Endothelial cell of umbilical vein (primary cell): ENCODE measurements around the gene DISP3. TPM values are rescaled to one million over a fixed set of nuclear protein-coding genes. Genes with fewer than 3 reads are reported as not detected.

Experiments
- BruUV-seq: library from RNA; stranded (reverse); fragments of 400-500 nt; replicated peaks from 2 replicates; lab custom pipeline; 2021; lab: Mats Ljungman, UMichigan
- CTCF ChIA-PET: fragments of 300-600, 350-600 bp; sonication (Branson Sonifier 250); formaldehyde crosslinking; loops from one replicate; lab custom pipeline; 2021; ENCODE audit warnings: antibody characterized with exemption, inconsistent platforms; lab: Charles Lee
- POLR2A ChIA-PET: fragments of 300-600, 350-600 bp; sonication (Branson Sonifier 250); formaldehyde crosslinking; loops from one replicate; lab custom pipeline; 2021; ENCODE audit warnings: antibody characterized with exemption, inconsistent platforms; lab: Charles Lee
- DNase-seq: peaks from one replicate; pipeline ENCODE4 v3.0.0-alpha.2; 2011; ENCODE audit warnings: low read depth, low spot score
- FAIRE-seq: peaks from 2 replicates; lab custom pipeline; 2011; peaks lifted over from hg19 to GRCh38; lab: Jason Lieb, UNC
- H2AFZ ChIP-seq: 2 replicates; pipeline ENCODE4 v1.6.0; 2012; ENCODE audit warnings: low read depth, low read length, control low read depth, inconsistent platforms
- H3K27ac ChIP-seq: 2 replicates; pipeline ENCODE4 v1.5.1; 2011; ENCODE audit warnings: low read depth, mild to moderate bottlenecking, control low read depth, low read length, moderate library complexity; ENCODE audit not compliant: insufficient read depth
- H3K27me3 ChIP-seq, 2 experiments: 2 replicates each; pipeline versions ENCODE4 v1.6.0 to v1.6.1; 2011; ENCODE audit warnings: low read length in 2 of 2, mixed read lengths in 1 of 2; ENCODE audit not compliant: control insufficient read depth in 2 of 2, insufficient read depth in 2 of 2
- H3K36me3 ChIP-seq, 2 experiments: 2 replicates in 1 of 2; 3 replicates in 1 of 2; pipeline ENCODE4 v1.5.1; 2011; ENCODE audit warnings: low read length in 2 of 2, mild to moderate bottlenecking in 1 of 2, moderate library complexity in 1 of 2; ENCODE audit not compliant: control insufficient read depth in 2 of 2, insufficient read depth in 2 of 2; ENCODE audit errors: extremely low read depth in 1 of 2
- H3K4me1 ChIP-seq: 3 replicates; pipeline ENCODE4 v1.5.1; 2011; ENCODE audit warnings: mild to moderate bottlenecking, low read length; ENCODE audit not compliant: control insufficient read depth, insufficient read depth; ENCODE audit errors: extremely low read depth
- H3K4me2 ChIP-seq: 2 replicates; pipeline ENCODE4 v1.6.1; 2011; ENCODE audit warnings: low read length, control low read depth, mixed read lengths; ENCODE audit not compliant: insufficient read depth
- H3K4me3 ChIP-seq, 3 experiments: fragments of 200-600 bp in 1 of 3; sonication (generic), shearing (Covaris generic) in 1 of 3; replicated peaks in 1 of 3; 2 replicates each; pipeline ENCODE4 v1.5.1; 2011 to 2016; ENCODE audit warnings: control low read depth in 3 of 3, low read length in 3 of 3, mild to moderate bottlenecking in 2 of 3, inconsistent platforms in 1 of 3, low read depth in 1 of 3, moderate library complexity in 1 of 3; ENCODE audit not compliant: insufficient read depth in 1 of 3
- H3K79me2 ChIP-seq: 2 replicates; pipeline ENCODE4 v1.6.0; 2012; ENCODE audit warnings: low read length, inconsistent platforms; ENCODE audit not compliant: control insufficient read depth, insufficient read depth
- H3K9ac ChIP-seq: replicated peaks from 2 replicates; pipeline ENCODE3; 2011; ENCODE audit warnings: low read length, control low read depth; ENCODE audit not compliant: insufficient read depth; ENCODE audit errors: extremely low read depth
- H3K9me1 ChIP-seq: replicated peaks from 3 replicates; pipeline ENCODE4 v1.6.0; 2011; ENCODE audit warnings: mild to moderate bottlenecking, low read length; ENCODE audit not compliant: control insufficient read depth, insufficient read depth; ENCODE audit errors: extremely low read depth
- H3K9me3 ChIP-seq: replicated peaks from 2 replicates; pipeline ENCODE4 v1.5.1; 2012; ENCODE audit warnings: low read length, inconsistent platforms; ENCODE audit not compliant: control insufficient read depth, insufficient read depth
- H4K20me1 ChIP-seq: replicated peaks from 2 replicates; pipeline ENCODE3; 2011; ENCODE audit warnings: mild to moderate bottlenecking, low read length; ENCODE audit not compliant: control insufficient read depth, insufficient read depth; ENCODE audit errors: extremely low read depth
- CTCF ChIP-seq, 2 donors: IDR thresholded peaks; 1 replicate in 1 of 2; 2 replicates in 1 of 2; pipeline ENCODE4 v1.5.1; 2011; ENCODE audit warnings: low read length in 2 of 2, mild to moderate bottlenecking in 2 of 2, moderate library complexity in 2 of 2, control low read depth in 1 of 2, inconsistent platforms in 1 of 2, low read depth in 1 of 2; ENCODE audit not compliant: insufficient read depth in 1 of 2; ENCODE audit errors: extremely low read depth in 1 of 2
- EZH2 ChIP-seq: IDR thresholded peaks from 2 replicates; pipeline ENCODE4 v1.6.1; 2012; ENCODE audit warnings: borderline replicate concordance, low read depth, mild to moderate bottlenecking, moderate library complexity, low read length, inconsistent platforms; ENCODE audit not compliant: severe bottlenecking
- FOS ChIP-seq: IDR thresholded peaks from 2 replicates; pipeline ENCODE4 v1.6.1; 2011; ENCODE audit warnings: mild to moderate bottlenecking, low read length, moderate library complexity, borderline replicate concordance; ENCODE audit not compliant: insufficient read depth
- GATA2 ChIP-seq: IDR thresholded peaks from 2 replicates; pipeline ENCODE4 v1.7.0; 2011; ENCODE audit warnings: low read depth, mild to moderate bottlenecking, moderate library complexity, mixed read lengths, low read length; ENCODE audit not compliant: insufficient read length, insufficient read depth
- JUN ChIP-seq: IDR thresholded peaks from 2 replicates; pipeline ENCODE4 v1.6.1; 2011; ENCODE audit warnings: borderline replicate concordance, low read depth; ENCODE audit not compliant: insufficient read length, insufficient read depth
- MAX ChIP-seq: IDR thresholded peaks from 2 replicates; pipeline ENCODE4 v1.6.1; 2011; ENCODE audit not compliant: insufficient read depth, insufficient read length
- MYC ChIP-seq: IDR thresholded peaks from one replicate; pipeline ENCODE4 v1.6.1; 2011; ENCODE audit warnings: mild to moderate bottlenecking, low read depth, low read length
- POLR2A ChIP-seq: IDR thresholded peaks from 2 replicates; pipeline ENCODE4 v1.6.1; 2012; ENCODE audit warnings: low read depth, mild to moderate bottlenecking, control low read depth, low read length
- POLR2AphosphoS5 ChIP-seq: IDR thresholded peaks from 2 replicates; pipeline ENCODE4 v1.6.1; 2012; ENCODE audit warnings: low read depth, mild to moderate bottlenecking, control low read depth, low read length, moderate library complexity; ENCODE audit not compliant: insufficient read depth
- dilution Hi-C: fragments of 300-500 bp; cut with MboI; formaldehyde crosslinking; loops from one replicate; pipeline ENCODE4 v1.15.0; 2019; ENCODE audit warnings: low sequenced_read_pairs; ENCODE audit not compliant: extremely low pct_ligation_motif_present
- intact Hi-C: fragments of 100-400 bp; cut with micrococcal nuclease; formaldehyde crosslinking; loops from one replicate; pipeline ENCODE4 v1.10.0; 2022
- polyA plus RNA-seq, 4 experiments: library from polyadenylated mRNA; depleted of rRNA in 3 of 4; stranded (reverse) in 3 of 4; unstranded in 1 of 4; fragments of >200 nt; gene quantifications; 2 replicates each; pipeline versions ENCODE4 v1.2.1 to v1.2.3, GENCODE V29; 2011 to 2012; ENCODE audit warnings: missing spikeins in 1 of 4
- total RNA-seq: library from RNA; stranded (reverse); gene quantifications from 2 replicates; pipeline ENCODE4 v1.2.3, GENCODE V29; 2021

DISP3 gene
- total and polyA plus RNA-seq, 2 donors (not counting 3 experiments of a cell fraction or from before 2014, with no cell fraction given) = 0.26 to 0.49 TPM

- dilution Hi-C loops = no loop called here
- TF ChIP-seq MAX = no peak
- TF ChIP-seq CTCF (IDR thresholded peaks at IDR 0.05; ENCODE audit: extremely low read depth in 1 of 2, insufficient read depth in 1 of 2, low read depth in 1 of 2, low read length in 2 of 2) = no peak
- TF ChIP-seq POLR2AphosphoS5 = no peak
- no peak for TF ChIP-seq GATA2
- TF ChIP-seq EZH2 = no peak
- TF ChIP-seq POLR2A = no peak
- no peak for TF ChIP-seq FOS
- TF ChIP-seq MYC = no peak
- TF ChIP-seq JUN = no peak
- DNase-seq (no peak), FAIRE-seq (no peak)
- intact Hi-C loops = no loop called here
- CTCF ChIA-PET = no interaction called here
- no TSS peak for BruUV-seq
- H3K27ac ChIP-seq = no peak overlapping the region
- no peaks in the 10 kb centered on the region for H3K9me1 ChIP-seq
- no peak overlapping the region for H3K4me3 ChIP-seq
- no peaks in the 10 kb centered on the region for H3K9me3 ChIP-seq
- H3K27me3 ChIP-seq = no peaks in the 10 kb centered on the region
- H2AFZ ChIP-seq = no peak overlapping the region
- H4K20me1 ChIP-seq = no peaks in the 10 kb centered on the region
- no peak overlapping the region for H3K4me2 ChIP-seq
- no peaks in the 10 kb centered on the region for H3K79me2 ChIP-seq
- POLR2A ChIA-PET = no interaction called here
- no peaks in the 10 kb centered on the region for H3K4me1 ChIP-seq
- H3K9ac ChIP-seq = no peak overlapping the region
- no peaks in the 10 kb centered on the region for H3K36me3 ChIP-seq
These were observed 10.1 kb downstream of the DISP3 start for GRCh38 chr1:11488966-11489625.
